ENCODE measurements around the gene PLCH2.

PLCH2 gene

GRCh38 chr1:2513939-2514652, 38.0 kb downstream of the PLCH2 start:
- DNase-seq (ENCODE audit: low read depth), result no peak

DNA sequence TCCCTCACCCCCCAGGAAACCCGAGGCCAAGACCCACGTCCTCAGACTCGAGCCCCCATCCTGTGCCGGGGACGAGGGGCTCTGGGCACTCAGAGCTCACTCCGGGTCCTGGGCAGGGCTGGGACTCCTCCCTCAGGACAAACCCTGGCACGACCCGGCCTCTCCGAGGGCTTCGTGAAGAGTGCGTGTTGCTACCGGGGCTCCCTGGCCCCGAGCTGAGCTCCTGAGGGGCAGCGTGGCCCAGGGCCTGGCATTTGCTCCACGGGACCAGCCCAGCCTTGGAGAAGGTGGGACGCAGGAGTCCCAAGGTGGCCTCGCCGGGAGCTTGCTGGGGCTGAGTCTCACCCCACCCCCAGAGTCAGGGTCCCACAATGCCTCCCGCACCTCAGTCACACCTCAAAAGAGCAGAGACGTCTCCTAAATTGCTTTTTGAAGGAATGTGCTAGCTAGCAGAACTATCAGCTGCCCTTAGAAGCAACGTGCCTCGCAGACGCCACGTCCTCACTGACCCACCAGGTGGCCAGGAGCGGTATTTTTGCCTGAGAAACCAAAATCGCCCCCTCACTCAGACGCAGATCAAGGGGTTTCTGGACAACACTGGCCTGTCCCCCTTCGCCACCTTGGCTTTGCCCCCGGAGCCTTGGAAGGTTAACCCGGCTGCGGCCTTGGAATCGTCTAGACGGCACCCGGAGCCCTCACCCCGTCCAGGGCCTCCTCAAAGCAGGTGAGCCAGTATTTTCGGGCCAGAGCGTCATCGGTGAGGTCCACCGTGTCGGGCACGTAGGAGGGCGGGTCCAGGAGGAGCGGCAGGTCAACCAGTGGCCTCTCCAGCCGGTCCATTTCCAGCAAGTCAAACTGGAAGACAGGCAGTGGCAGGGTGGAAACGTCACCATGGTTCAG, 39.0 kb downstream of the PLCH2 start:
- DNase-seq (ENCODE audit: low read depth), result no peak

GRCh38 chr1:2515763-2516080, 39.6 kb downstream of the PLCH2 start:
- no peak for DNase-seq (ENCODE audit: low read depth)

DNA sequence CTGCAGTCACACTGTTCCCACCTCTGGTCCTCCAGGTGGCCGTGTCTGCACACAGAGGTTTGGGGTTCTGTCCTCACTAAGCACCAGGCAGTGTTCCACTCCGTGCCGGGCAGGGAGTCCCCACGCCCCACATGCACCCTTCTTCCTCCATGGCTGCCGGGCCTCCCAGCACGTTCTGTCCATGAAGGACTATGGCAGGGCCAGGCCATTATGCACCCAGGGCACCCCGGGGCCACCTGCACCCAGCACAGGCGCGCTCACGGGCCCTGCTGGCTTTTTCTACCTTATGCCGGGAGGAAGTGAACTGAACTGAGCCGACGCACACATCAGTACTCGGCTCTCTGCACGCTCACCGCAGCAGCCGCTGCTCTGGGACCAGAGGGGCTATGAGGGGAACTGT, 40.0 kb downstream of the PLCH2 start:
- DNase-seq (ENCODE audit: low read depth), result no peak

- no peak for DNase-seq (ENCODE audit: low read depth)
Measured at GRCh38 chr1:2516946-2517345, 40.9 kb downstream of the PLCH2 start.

DNA sequence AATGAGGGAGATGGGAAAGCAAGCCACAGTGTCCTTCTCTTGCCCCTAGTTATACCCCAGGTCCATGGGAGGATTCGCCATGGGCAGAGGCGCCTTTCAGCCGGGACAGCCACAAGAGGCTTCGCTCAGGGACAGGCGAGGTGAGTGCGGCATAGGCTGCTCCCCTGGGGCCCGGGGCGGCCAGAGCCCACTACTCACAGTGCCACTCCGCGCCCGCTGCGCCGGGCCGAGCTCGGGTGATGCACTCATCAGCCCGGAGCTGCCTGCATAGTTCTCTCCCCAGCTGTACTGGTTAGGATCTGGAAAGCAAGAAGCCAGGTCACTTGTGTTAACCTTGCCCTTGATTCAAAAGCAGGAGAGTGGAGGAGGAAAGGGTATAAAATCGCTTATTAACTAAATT, 41.9 kb downstream of the PLCH2 start:
- no peak for DNase-seq (ENCODE audit: low read depth)

DNA sequence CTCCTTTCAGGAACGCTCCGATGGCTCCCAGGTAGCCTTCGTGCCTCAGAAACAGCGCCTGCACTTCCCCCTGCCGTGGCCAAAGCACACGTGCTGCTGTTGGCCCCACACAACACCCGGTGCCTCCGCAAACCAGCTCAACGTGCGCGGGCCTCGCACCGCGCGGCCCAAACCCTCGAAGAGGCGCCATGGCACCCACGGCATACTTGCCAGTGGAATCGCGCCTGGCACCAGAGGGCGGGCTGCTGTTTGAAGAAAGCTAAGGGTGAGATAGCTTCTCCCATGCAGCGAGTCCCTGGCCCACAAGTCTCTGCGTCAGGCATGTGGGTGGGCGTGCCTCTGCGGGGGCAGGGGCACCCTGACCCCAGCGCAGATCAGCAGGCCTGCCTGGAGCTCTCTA, 42.4 kb downstream of the PLCH2 start:
- DNase-seq (ENCODE audit: low read depth), result no peak

DNA sequence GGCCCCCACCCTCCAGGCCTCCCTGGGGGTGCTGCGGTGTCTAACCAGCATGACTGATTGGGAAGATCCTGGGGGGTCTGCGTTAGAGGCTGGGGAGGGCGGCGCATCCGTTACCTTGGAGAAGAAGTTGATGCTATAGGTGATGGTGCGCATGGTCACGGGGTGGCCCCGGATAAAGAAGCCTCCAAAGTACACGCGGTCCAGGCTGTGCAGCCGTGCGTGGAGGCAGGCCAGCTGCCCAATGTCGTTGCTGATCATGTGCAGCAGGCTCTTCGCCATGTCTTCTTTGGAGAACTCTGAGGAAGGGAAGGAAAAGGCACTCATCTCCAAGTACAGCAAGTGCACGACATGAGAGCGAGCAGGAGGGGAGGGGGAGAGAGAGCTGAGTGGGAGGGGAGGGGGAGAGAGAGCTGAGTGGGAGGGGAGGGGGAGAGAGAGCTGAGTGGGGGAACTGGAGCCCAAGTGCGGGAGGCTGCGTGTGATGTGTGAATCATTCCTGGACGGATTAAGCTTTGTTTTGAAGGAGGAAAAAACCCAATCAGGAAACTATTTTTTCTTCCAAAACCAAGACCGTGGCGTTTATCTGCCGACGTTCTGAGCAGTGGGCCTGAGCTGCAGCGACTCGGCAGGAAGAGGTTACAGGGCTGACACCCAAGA, 43.1 kb downstream of the PLCH2 start:
- DNase-seq (ENCODE audit: low read depth), result no peak

DNA sequence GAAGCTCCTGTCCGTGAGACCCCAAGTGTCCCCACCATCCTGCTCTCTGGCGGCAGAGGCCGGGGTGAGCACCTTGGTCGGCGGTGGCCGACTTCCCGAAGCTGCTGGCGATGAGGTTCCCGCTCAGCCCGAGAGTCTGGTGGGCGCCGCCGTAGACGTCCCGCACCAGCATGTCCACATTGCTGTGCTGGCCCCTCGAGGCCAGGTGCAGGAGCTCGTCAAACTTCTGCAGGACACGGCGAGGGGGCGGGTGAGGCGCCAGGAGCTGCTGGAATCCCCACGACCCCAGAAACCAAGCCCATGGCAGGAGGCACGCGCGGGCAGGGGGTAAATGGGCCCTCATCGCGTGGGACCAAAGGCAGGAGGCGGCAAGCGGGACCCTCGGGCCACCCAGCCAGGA, 43.6 kb downstream of the PLCH2 start:
- DNase-seq (ENCODE audit: low read depth), result no peak

DNA sequence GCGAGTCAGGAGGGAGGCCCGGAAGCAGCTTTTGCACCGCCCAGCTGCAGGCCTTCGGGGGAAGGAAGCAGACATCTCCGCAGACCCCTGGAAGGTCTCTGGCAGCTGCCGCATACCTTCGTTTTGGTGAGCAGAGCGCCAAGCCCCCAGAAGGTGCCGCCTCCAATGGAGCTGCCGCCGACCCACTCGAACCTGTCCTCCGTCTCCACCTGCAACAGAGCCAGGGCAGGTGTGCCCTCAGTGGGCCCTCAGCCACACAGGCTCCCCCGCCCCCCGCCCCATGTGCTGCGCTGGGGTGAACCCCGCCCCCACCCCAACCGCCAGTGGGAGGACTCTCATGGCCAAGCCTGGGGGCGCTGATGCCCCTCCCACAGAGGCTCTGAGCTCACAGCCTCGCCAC, 44.1 kb downstream of the PLCH2 start:
- no peak for DNase-seq (ENCODE audit: low read depth)

DNA sequence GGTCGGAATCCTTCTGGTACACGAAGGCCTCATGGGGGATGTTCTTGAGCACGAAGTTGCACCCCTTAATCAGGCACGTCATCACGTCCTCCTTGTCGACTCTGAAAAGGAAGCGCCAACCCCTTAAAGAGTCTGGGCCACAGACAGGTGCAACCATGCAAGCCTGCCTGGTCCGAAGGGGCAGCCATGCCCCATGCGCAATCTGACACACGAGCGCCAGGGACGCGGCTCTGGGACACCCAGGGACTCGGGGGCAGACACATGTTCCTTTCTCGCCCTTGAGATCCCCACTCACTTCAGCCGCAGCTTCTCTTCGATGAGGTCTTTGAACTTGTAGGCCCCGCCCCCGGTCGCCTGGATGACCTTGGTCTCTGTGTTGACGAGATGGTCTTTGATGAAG, 44.7 kb downstream of the PLCH2 start:
- no peak for DNase-seq (ENCODE audit: low read depth)

DNA sequence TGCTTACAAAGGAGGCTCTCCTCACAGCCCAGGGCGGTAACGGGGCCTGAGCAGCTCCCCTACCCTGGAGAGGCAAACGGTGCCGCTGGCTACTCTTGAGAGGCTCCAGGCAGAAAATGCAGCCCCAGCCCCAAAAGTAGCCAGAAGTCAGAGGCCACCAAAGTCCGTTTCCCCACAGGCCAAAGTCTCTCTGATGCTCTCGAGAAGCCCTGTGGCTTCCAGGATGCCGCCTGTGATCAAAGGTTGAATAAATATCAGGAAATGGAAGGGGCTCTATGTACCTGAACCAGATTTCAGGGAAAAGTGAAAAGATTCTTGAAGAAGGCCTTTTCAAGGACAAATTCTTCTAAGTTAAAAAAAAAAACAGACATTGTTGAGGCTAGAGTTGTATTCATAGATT, 46.1 kb downstream of the PLCH2 start:
- no peak for DNase-seq (ENCODE audit: low read depth)

GRCh38 chr1:2523191-2523890, 47.3 kb downstream of the PLCH2 start:
- DNase-seq (ENCODE audit: low read depth), result no peak

- DNase-seq (ENCODE audit: low read depth), result no peak
Measured at GRCh38 chr1:2523891-2524609, 48.0 kb downstream of the PLCH2 start.

GRCh38 chr1:2525572-2525919, 49.5 kb downstream of the PLCH2 start:
- DNase-seq (ENCODE audit: low read depth), result no peak

DNA sequence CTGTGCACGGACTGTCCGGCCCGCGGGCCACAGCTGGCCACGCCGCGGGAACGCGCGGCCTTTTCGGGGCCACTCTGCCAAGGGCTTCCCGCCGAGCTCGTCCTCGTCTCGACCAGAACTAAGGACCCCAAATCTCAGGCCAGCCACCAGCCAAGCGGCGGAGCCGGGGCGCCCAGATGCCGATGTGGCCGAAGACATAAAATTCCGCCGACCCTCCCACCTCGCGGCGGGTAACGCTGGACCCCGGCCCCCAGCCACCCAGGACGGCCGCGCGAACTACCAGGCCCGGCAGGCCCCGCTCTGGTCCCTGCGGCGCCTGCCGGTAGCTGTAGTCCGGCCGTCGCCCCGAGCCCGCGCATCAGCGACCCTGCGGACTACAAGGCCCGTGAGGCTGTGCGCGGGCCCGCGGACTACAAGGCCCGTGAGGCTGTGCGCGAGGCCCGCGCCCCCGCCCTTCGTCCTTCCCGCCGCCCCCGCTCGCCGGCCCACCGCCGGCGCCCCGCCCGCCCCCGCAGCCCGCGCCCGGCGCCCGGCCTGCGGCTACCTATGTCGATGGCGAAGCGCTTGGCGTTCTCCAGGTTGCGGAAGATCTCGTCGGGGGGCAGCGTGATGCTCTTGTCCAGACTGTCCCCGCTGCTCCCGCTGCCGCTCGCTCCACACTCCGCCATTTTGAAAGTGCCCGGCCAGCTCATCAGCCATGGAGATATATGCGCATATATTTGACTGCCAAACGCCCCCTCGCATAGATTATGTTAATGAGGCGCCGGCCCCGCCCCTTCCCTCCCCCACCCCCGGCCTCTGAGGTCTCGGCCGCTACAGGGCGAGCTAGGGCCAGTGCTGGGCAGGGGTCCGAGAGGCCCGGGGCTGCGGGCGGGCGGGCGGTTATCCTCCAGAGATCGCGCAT, 50.1 kb downstream of the PLCH2 start, which contains the start of gene PANK4:
PANK4 (minus strand) TSS at position 677 of the 904 bp plus-strand sequence; CDS start at position 668, 9 bp downstream.
- peak; percentile 77 for DNase-seq (ENCODE audit: low read depth)

DNA sequence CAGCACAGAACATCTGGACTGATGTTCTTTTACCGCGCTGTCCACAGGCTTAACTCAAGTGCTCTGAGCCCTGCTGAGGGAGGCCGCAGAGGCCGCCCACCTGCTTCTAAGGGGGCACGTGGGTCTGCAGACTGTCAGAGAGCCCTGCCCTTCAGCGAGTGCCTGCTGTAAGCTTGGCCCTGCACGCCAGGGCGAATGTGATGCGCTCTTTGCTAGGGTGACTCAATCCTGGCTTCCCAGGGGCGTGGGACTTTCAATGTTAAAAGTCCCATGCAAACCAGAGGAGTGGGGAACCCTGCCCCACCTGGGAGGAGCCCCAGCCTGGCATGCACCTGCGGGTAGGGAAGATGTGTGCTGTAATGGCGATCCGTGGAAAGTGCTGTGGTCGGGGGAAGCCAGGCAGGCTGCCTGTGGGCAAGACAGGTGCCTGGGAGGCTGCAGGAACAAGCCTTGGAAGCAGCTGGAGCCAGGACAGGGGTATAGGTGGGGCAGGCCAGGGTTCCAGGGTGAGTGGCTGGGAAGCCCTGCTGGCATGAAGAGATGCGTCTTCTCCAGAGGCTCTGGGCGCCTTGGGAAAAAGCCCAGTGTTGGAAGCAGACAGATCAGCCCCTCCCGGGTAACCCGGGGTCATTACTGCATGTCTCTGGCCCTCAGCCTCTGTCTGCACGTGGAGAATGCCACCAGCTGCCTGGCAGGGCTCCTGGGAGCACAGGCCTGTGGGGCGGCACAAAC, 50.9 kb downstream of the PLCH2 start:
- DNase-seq (ENCODE audit: low read depth), result no peak

DNA sequence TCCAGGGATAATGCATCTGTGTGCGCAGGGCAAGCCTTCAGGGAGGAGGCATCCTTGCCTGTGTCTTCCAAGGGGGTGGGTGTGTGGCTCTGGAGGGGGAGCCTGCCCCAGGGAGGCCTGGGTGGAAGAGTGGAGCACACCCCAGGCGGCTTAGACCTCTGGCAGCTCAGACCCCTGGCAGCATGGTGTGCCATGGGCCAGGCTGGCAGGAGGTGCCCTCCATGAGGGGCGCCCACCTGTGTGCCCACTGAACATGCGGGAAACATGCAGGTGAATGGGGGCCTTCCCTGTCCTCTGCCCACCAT, 51.4 kb downstream of the PLCH2 start:
- no peak for DNase-seq (ENCODE audit: low read depth)

DNA sequence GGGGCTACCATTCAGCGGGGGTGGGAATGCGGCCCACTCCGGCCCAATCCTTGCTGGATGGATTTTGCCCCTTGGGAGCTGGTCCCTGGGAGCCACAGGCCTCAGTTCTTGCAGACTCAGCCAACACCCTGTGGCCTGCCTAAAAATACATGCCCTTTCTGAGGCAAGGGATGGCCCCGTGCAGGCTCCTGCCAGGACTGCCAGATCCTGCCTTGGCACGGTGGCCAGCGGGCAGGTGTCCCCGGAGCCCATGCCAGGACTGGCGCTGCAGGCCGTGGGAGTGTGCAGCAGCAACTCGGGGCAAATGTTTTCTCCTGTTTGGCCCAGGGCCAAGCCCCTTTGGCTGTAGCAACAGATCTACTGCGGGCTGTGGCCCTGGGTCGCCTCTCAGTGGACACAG, 51.9 kb downstream of the PLCH2 start:
- no peak for DNase-seq (ENCODE audit: low read depth)

- DNase-seq (ENCODE audit: low read depth), result no peak
Measured at GRCh38 chr1:2528611-2528965, 52.5 kb downstream of the PLCH2 start.
